CD14-positive monocyte (primary cell): ENCODE results near the gene PEX11A. TPM values are rescaled to one million over a fixed set of nuclear protein-coding genes. Genes with fewer than 3 reads are reported as not detected.

ENCODE experiments used
- DNase-seq, 3 donors: peaks; one replicate each; pipeline ENCODE4 v3.0.0-alpha.2; 2011 to 2022
- H2AFZ ChIP-seq: 2 replicates; pipeline ENCODE4 v1.6.0; 2012; ENCODE audit warnings: mild to moderate bottlenecking, low read depth, low read length, inconsistent platforms; ENCODE audit not compliant: insufficient read depth, poor library complexity, severe bottlenecking
- H3K27ac ChIP-seq, 2 donors: 1 replicate in 1 of 2; 2 replicates in 1 of 2; pipeline ENCODE4 v1.5.1; 2012 to 2013; ENCODE audit warnings: low read length in 2 of 2, control low read depth in 1 of 2, inconsistent platforms in 1 of 2, low read depth in 1 of 2, mild to moderate bottlenecking in 1 of 2
- H3K27me3 ChIP-seq, 2 donors: one replicate each; pipeline versions ENCODE4 v1.6.0 to v1.6.1; 2011 to 2013; ENCODE audit warnings: low read length in 2 of 2; ENCODE audit not compliant: control insufficient read depth in 2 of 2, insufficient read depth in 2 of 2
- H3K36me3 ChIP-seq, 2 donors: replicated peaks in 1 of 2; 1 replicate in 1 of 2; 2 replicates in 1 of 2; pipeline versions ENCODE4 v1.5.1 to v1.6.1; 2012 to 2013; ENCODE audit warnings: low read length in 2 of 2, control low read depth in 1 of 2, inconsistent platforms in 1 of 2, mild to moderate bottlenecking in 1 of 2; ENCODE audit not compliant: insufficient read depth in 2 of 2, control insufficient read depth in 1 of 2
- H3K4me1 ChIP-seq, 2 donors: 1 replicate in 1 of 2; 2 replicates in 1 of 2; pipeline versions ENCODE4 v1.5.1 to v1.6.1; 2012 to 2013; ENCODE audit warnings: low read length in 2 of 2, control low read depth in 1 of 2, inconsistent platforms in 1 of 2, mild to moderate bottlenecking in 1 of 2, moderate library complexity in 1 of 2; ENCODE audit not compliant: insufficient read depth in 2 of 2, control insufficient read depth in 1 of 2
- H3K4me2 ChIP-seq: replicated peaks from 2 replicates; pipeline ENCODE3; 2012; ENCODE audit warnings: low read length, moderate library complexity, mild to moderate bottlenecking; ENCODE audit not compliant: poor library complexity, severe bottlenecking; ENCODE audit errors: extremely low read depth
- H3K4me3 ChIP-seq, 3 experiments: fragments of 200-600 bp in 1 of 3; sonication (generic) in 1 of 3; replicated peaks in 1 of 3; 1 replicate in 2 of 3; 2 replicates in 1 of 3; pipeline ENCODE4 v1.5.1; 2011 to 2013; ENCODE audit warnings: low read length in 3 of 3, mild to moderate bottlenecking in 3 of 3, control low read depth in 2 of 3, low read depth in 2 of 3, inconsistent platforms in 1 of 3, moderate library complexity in 1 of 3
- H3K79me2 ChIP-seq: 2 replicates; pipeline ENCODE4 v1.6.0; 2012; ENCODE audit warnings: mild to moderate bottlenecking, control low read depth, inconsistent platforms, low read length, moderate library complexity; ENCODE audit not compliant: insufficient read depth
- H3K9ac ChIP-seq: 2 replicates; pipeline ENCODE4 v1.6.0; 2017; ENCODE audit warnings: low read length, mild to moderate bottlenecking; ENCODE audit not compliant: insufficient read depth, poor library complexity, severe bottlenecking
- H3K9me3 ChIP-seq, 2 donors: replicated peaks in 1 of 2; 1 replicate in 1 of 2; 2 replicates in 1 of 2; pipeline versions ENCODE4 v1.5.1 to v1.6.1; 2012 to 2013; ENCODE audit warnings: low read length in 2 of 2, control low read depth in 1 of 2; ENCODE audit not compliant: control insufficient read depth in 1 of 2, insufficient read depth in 1 of 2
- H4K20me1 ChIP-seq: 2 replicates; pipeline ENCODE4 v1.6.0; 2012; ENCODE audit warnings: mild to moderate bottlenecking, low read length, control low read depth, moderate library complexity; ENCODE audit not compliant: insufficient read depth
- H3K27ac Mint-ChIP-seq, 7 donors: one replicate each; pipeline ENCODE4 v1.8.0; 2020; ENCODE audit warnings: mild to moderate bottlenecking in 7 of 7, mixed read lengths in 7 of 7, moderate library complexity in 6 of 7, inconsistent platforms in 2 of 7
- H3K27me3 Mint-ChIP-seq, 3 donors: one replicate each; pipeline ENCODE4 v1.8.0; 2021 to 2022; ENCODE audit warnings: low read depth in 3 of 3, mild to moderate bottlenecking in 3 of 3, mixed read lengths in 3 of 3, moderate library complexity in 3 of 3, inconsistent platforms in 1 of 3
- H3K36me3 Mint-ChIP-seq, 2 donors: one replicate each; pipeline ENCODE4 v1.8.0; 2020; ENCODE audit warnings: mixed read lengths in 2 of 2, inconsistent platforms in 1 of 2, mild to moderate bottlenecking in 1 of 2
- H3K4me1 Mint-ChIP-seq: one replicate; pipeline ENCODE4 v1.8.0; 2020; ENCODE audit warnings: mild to moderate bottlenecking, mixed read lengths
- H3K4me3 Mint-ChIP-seq, 2 donors: one replicate each; pipeline ENCODE4 v1.8.0; 2020; ENCODE audit warnings: mild to moderate bottlenecking in 2 of 2, mixed read lengths in 2 of 2, moderate library complexity in 1 of 2
- H3K9me3 Mint-ChIP-seq, 7 donors: one replicate each; pipeline ENCODE4 v1.8.0; 2020 to 2022; ENCODE audit warnings: mixed read lengths in 7 of 7, mild to moderate bottlenecking in 6 of 7, moderate library complexity in 6 of 7, inconsistent platforms in 2 of 7
- WGBS: methylation state at CpG from one replicate; pipeline ENCODE4 v1.1.5; 2013; ENCODE audit warnings: missing lambda C conversion rate; ENCODE audit not compliant: insufficient coverage; 5-methylcytosine and 5-hydroxymethylcytosine counted together
- intact Hi-C, 2 donors: fragments of 100-400 bp; cut with micrococcal nuclease; formaldehyde crosslinking; loops; one replicate each; pipeline versions ENCODE4 v1.15.0 to v1.15.1; 2023
- polyA plus RNA-seq, 3 donors: library from polyadenylated mRNA; depleted of rRNA in 1 of 3; unstranded in 2 of 3; stranded (reverse) in 1 of 3; fragments of 300-500 nt in 2 of 3; fragments of >200 nt in 1 of 3; fragmentation: Illumina TruSeq in 2 of 3; gene quantifications; 1 replicate in 2 of 3; 2 replicates in 1 of 3; pipeline ENCODE4 v1.2.3, GENCODE V29; 2012 to 2021
- TF ChIP-seq, protein P1 (sequence below): fragments of 200-600 bp; IDR thresholded peaks from one replicate; pipeline ENCODE4 v1.8.0; 2022; ENCODE audit warnings: antibody characterized with exemption, mild to moderate bottlenecking

The PEX11A gene
- polyA plus RNA-seq, 3 donors, result 0.72 to 0.84 (median 0.75) TPM

DNA sequence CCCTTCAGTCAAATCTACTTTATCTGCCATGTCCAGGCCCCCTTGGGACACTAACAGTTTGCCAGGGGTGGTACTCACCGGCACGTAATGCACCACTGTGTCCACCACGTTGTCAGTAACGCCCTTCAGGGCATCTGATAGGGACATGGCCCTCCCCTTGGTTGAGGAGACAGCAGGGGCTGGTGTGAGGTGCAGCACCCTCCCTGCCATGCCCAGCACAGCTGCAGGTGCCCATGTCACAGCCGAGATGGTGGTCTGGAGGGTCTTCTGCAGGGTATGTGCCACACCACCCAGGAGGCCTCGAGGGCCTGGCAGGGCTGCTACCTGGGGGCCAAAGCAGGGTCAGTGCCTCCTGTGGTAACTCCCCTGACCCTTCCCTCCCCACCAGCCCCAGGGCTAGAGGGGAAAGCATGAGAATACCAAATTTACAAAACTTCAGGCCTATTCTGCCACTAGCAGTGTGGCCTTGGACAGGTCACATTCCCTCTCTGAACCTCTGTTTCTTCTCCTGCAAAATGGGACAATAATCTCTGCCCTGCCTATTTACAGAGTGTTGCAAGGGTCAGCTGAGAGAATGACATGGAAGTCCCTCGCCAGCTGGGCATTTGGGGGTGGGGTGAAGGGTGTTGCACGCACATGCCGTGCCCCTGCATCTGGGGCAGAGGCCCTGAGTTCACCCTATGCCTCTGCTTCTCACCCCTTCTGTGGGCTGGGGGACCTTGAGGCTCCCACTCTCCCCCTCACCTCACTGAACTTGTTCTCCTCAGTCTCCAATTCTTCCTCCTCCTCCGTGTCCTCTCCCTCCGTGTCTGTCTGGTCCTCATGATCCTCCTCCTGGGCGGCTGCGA is 23.5 kb downstream of the PEX11A start:
- no peaks in the 10 kb centered on the region for H3K79me2 ChIP-seq
- Mint-ChIP-seq H3K36me3 (peaks cover 0 to 3% of the 10 kb centered on the region in 2 donors), H3K27ac (no peak overlapping the region), H3K9me3 (peaks cover 0 to 6% (median 0%) of the 10 kb centered on the region in 7 donors), H3K4me1 (peaks cover 9% of the 10 kb centered on the region), H3K27me3 (peaks cover 12 to 22% (median 20%) of the 10 kb centered on the region in 3 donors), H3K4me3 (no peak overlapping the region)
- H3K27ac ChIP-seq, result no peak overlapping the region
- DNase-seq, result no peak
- no peak overlapping the region for H2AFZ ChIP-seq
- H3K4me3 ChIP-seq, result no peak overlapping the region
- H4K20me1 ChIP-seq, result no peaks in the 10 kb centered on the region
- no peaks in the 10 kb centered on the region for H3K9me3 ChIP-seq
- no peak overlapping the region for H3K4me2 ChIP-seq
- no peak overlapping the region for H3K9ac ChIP-seq
- H3K4me1 ChIP-seq, result peaks cover 6% of the 10 kb centered on the region in 2 donors
- peaks cover 5 to 17% of the 10 kb centered on the region in 2 donors for H3K27me3 ChIP-seq
- 94% methylated on average over 10 of the region's 13 CpGs for WGBS
- intact Hi-C loops, result no loop called here
- TF ChIP-seq, protein P1, sequence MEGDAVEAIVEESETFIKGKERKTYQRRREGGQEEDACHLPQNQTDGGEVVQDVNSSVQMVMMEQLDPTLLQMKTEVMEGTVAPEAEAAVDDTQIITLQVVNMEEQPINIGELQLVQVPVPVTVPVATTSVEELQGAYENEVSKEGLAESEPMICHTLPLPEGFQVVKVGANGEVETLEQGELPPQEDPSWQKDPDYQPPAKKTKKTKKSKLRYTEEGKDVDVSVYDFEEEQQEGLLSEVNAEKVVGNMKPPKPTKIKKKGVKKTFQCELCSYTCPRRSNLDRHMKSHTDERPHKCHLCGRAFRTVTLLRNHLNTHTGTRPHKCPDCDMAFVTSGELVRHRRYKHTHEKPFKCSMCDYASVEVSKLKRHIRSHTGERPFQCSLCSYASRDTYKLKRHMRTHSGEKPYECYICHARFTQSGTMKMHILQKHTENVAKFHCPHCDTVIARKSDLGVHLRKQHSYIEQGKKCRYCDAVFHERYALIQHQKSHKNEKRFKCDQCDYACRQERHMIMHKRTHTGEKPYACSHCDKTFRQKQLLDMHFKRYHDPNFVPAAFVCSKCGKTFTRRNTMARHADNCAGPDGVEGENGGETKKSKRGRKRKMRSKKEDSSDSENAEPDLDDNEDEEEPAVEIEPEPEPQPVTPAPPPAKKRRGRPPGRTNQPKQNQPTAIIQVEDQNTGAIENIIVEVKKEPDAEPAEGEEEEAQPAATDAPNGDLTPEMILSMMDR, result no peak
- H3K36me3 ChIP-seq, result no peaks in the 10 kb centered on the region

DNA sequence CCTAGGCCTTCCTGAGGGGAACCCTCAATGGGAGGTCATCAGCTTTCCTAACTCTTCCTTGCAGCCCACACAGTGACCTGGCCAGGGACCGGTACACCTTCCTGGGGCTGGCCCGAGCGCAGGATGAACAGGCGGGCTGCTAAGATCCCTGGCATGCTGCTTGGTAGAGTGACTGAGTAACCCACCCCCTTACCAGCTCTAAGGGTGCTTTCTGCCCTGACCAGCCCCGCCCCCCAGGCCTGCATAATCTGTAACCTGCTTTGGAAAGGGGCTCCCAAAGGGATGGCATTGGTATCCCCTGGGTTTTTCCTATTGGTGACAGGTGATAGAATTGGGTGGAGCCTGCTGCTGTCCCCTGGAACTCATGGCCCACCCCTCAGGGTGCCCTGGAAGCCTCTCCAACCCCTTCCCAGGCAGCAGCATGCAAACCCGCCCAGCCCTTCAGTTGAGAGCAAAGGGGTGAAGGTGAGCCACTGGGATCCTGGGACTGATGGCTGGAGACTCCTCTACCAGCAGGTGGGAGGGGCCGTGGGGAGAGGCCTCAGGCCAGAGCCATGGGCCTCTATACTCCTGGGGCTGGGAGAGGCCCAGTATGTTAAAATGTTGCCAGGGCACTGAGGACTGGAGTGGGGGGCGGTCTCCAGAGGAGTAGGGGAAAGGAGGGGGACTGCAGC is 24.2 kb downstream of the PEX11A start:
- peaks cover 6% of the 10 kb centered on the region in 2 donors for H3K4me1 ChIP-seq
- H3K36me3 ChIP-seq, result no peaks in the 10 kb centered on the region
- DNase-seq, result no peak
- H3K79me2 ChIP-seq, result no peaks in the 10 kb centered on the region
- peak overlapping the region; percentile 61 to 67 for H3K4me3 Mint-ChIP-seq
- no peak overlapping the region for H3K27ac Mint-ChIP-seq
- WGBS, result 100% methylated on average over 3 of the region's 8 CpGs
- H2AFZ ChIP-seq, result peak overlapping the region; percentile 86
- H3K4me3 ChIP-seq, result peak overlapping the region in 1 of 3 experiments; percentile 65
- TF ChIP-seq, protein P1, result no peak
- H3K4me1 Mint-ChIP-seq, result peaks cover 9% of the 10 kb centered on the region
- H3K9me3 ChIP-seq, result no peaks in the 10 kb centered on the region
- H3K27ac ChIP-seq, result no peak overlapping the region
- peak overlapping the region; percentile 77 for H3K4me2 ChIP-seq
- peaks cover 5 to 17% of the 10 kb centered on the region in 2 donors for H3K27me3 ChIP-seq
- no peaks in the 10 kb centered on the region for H4K20me1 ChIP-seq
- H3K27me3 Mint-ChIP-seq, result peaks cover 12 to 22% (median 21%) of the 10 kb centered on the region in 3 donors
- peaks cover 0 to 6% (median 0%) of the 10 kb centered on the region in 7 donors for H3K9me3 Mint-ChIP-seq
- intact Hi-C loops, result no loop called here
- H3K9ac ChIP-seq, result peak overlapping the region; percentile 27
- H3K36me3 Mint-ChIP-seq, result peaks cover 0 to 3% of the 10 kb centered on the region in 2 donors
